ENCODE measurements around the gene COL25A1.

DNA sequence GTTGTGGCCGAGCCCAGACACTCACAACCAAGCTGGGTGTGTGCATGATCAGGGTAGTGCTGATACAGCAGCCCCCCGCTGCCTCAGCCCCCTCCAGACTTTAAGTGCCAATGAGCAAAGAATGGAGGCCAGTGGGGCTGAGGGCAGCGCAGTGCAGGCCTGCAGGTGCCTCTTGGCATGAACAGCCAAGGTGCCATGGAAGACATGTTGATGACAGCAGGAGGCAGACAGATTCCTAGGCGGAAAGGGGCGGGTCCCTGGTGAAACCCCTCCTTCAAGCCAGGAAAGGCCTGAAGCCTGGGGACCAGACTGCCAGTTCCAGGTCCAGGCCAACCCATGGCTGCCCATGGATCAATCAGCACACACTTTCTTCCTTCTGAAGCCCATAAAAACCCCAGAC lies 286.3 kb downstream of the COL25A1 start:
- TF ChIP-seq POLR2AphosphoS5 (IDR thresholded peaks at IDR 0.05; ENCODE audit: borderline replicate concordance, low read depth, low read length) (no peak), EZH2 (IDR thresholded peaks at IDR 0.05) (no peak)
